Measurements from ENCODE around the gene LINGO3. TPM values are rescaled to one million over a fixed set of nuclear protein-coding genes. Genes with fewer than 3 reads are reported as not detected.
"Not testable (repeated sequence)": the region's sequence is repeated elsewhere in the genome, so short reads cannot be mapped to it uniquely, and the experiment has no call there.

LINGO3 gene
- total RNA-seq (not detected), polyA plus RNA-seq (not detected)
- long read RNA-seq, donor 1: 0 reads
- long read RNA-seq, donor 2: 0 reads
- long read RNA-seq, donor 3: 0 reads
- long read RNA-seq, donor 4: 0 reads

DNA sequence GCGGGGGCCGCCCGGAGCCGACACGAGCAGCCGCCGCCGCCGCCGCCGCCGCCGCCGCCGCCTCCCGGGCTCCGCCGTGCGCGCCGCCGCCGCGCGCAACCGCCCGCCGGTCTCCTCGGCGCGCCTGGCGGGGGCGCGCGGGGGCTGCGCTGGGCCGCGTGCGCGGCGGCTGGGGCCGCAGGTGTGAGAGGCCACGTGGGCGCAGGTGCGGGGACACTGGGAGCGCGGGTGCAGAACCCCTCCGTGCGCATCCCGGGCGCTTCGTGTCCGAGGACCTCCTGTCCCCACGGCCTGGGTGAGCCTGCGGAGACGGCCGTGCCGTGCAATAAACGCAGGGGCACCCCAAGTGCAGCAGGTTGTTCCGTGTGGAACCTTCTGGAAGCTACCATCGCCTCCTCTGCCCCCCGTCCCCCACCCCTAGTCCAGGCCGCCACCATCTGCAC is at the start of gene LINGO3:
LINGO3 (minus strand) TSS at position 41 of the 443 bp plus-strand sequence. CDS start 16,378 bp downstream, outside the sequence.
- WGBS: 6% methylated on average over 63 of the region's 63 CpGs
- DNase-seq: no peak
- H3K9me3 ChIP-seq (ENCODE audit: control insufficient read depth, low read length): no peaks in the 10 kb centered on the region
- no peaks in the 10 kb centered on the region for H3K4me1 ChIP-seq (ENCODE audit: control insufficient read depth, insufficient read depth, low read length)
- intact Hi-C loops (cut with DNase I): no loop called here
- ATAC-seq: no peak
- H3K4me3 ChIP-seq (ENCODE audit: low read length): peak within 1 kb of the TSS; percentile 36
- no peak within 1 kb of the TSS for H3K27ac ChIP-seq (ENCODE audit: low read length)
- no peaks in the 10 kb centered on the region for H3K27me3 ChIP-seq (ENCODE audit: control insufficient read depth, insufficient read depth)

- no peak overlapping the region for H3K4me3 ChIP-seq (ENCODE audit: low read length)
- intact Hi-C loops (cut with DNase I): no loop called here
Observed at GRCh38 chr19:2356036-2356646, 48.2 kb upstream of the LINGO3 start.

DNA sequence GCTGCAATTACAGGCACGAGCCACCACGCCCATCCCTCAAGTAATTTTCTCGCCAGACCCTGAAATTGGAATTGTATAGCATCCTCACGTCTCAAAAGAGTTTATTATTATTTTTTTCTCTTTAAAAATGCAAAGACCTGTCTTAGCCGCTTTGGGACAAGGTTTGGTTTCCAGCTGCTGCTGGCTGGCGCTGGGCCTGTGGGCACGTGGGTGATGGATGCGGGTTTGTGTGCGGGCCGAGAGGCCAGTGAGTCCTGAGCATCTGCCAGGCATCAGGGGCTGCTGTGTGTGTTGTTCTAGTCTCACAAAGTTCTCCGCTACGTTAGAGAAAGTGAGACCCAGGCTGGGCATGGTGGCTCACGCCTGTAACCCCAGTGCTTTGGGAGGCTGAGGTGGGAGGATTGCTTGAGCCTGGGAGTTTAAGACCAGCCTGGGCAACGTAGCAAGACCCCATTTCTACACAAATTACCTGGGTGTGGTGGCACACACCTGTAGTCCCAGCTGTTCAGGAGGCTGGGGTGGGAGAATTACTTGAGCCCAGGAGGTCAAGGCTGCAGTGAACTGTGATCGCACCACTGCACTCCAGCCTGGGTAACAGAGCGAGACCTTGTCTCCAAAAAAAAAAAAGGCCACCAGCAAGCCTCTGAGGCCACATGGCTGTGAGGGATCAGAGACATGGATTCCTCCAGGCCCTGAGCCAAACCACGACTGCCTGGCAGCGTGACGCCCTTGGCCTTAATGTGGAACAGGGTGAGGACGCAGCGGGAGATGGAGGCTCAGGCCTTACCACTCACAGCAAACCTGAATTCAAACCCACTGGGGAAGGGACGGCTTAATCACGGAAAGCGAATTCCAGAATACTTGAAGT is 47.4 kb upstream of the LINGO3 start:
- no peaks in the 10 kb centered on the region for H3K27me3 ChIP-seq (ENCODE audit: control insufficient read depth, insufficient read depth)
- no peak for ATAC-seq
- DNase-seq: no peak
- H3K9me3 ChIP-seq (ENCODE audit: control insufficient read depth, low read length): no peaks in the 10 kb centered on the region
- intact Hi-C loops (cut with DNase I): no loop called here
- no peaks in the 10 kb centered on the region for H3K4me1 ChIP-seq (ENCODE audit: control insufficient read depth, insufficient read depth, low read length)
- 87% methylated on average over 24 of the region's 24 CpGs for WGBS
- H3K4me3 ChIP-seq (ENCODE audit: low read length): no peak overlapping the region
- H3K27ac ChIP-seq (ENCODE audit: low read length): no peak overlapping the region

More at GRCh38 chr19:2356036-2356646, 48.2 kb upstream of the LINGO3 start:
- H3K27me3 ChIP-seq (ENCODE audit: control insufficient read depth, insufficient read depth): no peaks in the 10 kb centered on the region
- WGBS: 79% methylated on average over 21 of the region's 21 CpGs
- no peak for DNase-seq
- H3K27ac ChIP-seq (ENCODE audit: low read length): no peak overlapping the region
- no peaks in the 10 kb centered on the region for H3K9me3 ChIP-seq (ENCODE audit: control insufficient read depth, low read length)
- no peak for ATAC-seq
- H3K4me1 ChIP-seq (ENCODE audit: control insufficient read depth, insufficient read depth, low read length): no peaks in the 10 kb centered on the region

DNA sequence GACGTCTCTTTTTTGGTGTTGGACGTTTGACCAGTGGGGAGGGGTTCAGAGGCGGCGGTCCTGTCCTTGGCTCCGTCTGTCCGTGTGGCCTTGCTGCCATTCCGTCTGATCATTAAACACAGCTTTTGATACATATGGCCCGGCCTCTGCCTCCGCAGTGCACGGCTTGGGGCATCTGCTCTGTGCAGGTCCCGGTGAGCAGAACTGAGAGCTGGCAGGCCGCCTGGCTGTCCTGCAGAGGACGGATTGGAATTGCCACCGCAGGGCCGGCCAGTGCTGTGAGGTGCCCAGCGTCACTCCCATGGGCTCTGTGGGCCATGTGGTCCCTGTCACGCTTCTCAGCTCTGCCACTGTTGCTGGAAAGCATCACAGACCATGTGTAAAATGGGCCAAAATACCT is 46.7 kb upstream of the LINGO3 start:
- no peak overlapping the region for H3K27ac ChIP-seq (ENCODE audit: low read length)
- no peak overlapping the region for H3K4me3 ChIP-seq (ENCODE audit: low read length)
- H3K27me3 ChIP-seq (ENCODE audit: control insufficient read depth, insufficient read depth): no peaks in the 10 kb centered on the region
- H3K4me1 ChIP-seq (ENCODE audit: control insufficient read depth, insufficient read depth, low read length): no peaks in the 10 kb centered on the region
- no peaks in the 10 kb centered on the region for H3K9me3 ChIP-seq (ENCODE audit: control insufficient read depth, low read length)
- 91% methylated on average over 17 of the region's 17 CpGs for WGBS
- ATAC-seq (no peak), DNase-seq (peak in 1 of 3 donors; percentile 46)
- intact Hi-C loops (cut with DNase I): no loop called here

DNA sequence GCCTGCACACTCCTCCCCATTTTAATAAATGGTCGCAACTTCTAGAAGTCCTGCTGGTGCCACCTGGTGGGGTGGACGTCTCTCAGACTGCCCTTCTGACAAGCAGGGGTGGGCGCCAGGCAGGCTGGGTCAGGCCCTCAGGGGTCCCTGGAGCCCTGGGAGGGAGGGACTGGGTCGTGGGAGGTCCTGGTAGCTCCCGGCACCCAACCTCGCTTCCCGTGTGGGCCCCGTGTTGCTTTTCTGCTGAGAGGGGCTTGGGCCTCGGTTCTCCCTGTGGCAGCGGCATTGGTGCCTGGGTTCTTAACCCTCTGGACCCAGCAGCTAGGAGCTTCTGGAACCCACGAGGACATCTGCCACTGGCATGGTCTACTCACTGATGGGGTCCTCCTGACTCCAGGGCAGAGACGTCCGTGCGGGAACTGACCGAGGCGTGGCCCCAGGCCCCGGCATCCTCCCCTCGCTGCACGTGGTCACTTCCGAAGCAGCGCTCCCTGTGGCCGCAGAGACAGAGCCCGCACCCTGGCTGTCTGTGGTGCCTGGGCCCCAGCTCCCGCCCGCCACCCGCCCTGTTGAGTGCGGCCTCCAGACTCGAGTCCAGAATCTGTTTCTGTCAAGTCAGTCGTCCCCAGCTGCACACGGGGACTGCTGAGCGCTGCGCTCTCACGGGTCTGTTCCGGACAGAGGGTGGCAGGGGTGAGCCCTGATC is 46.1 kb upstream of the LINGO3 start:
- Histone ChIP-seq H3K9me3 (ENCODE audit: control insufficient read depth, low read length) (no peaks in the 10 kb centered on the region), H3K27me3 (ENCODE audit: control insufficient read depth, insufficient read depth) (no peaks in the 10 kb centered on the region), H3K4me3 (ENCODE audit: low read length) (no peak overlapping the region), H3K27ac (ENCODE audit: low read length) (no peak overlapping the region), H3K4me1 (ENCODE audit: control insufficient read depth, insufficient read depth, low read length) (no peaks in the 10 kb centered on the region)
- no peak for ATAC-seq
- intact Hi-C loops (cut with DNase I): no loop called here
- peak in 1 of 3 donors; percentile 34 for DNase-seq
- WGBS: 87% methylated on average over 34 of the region's 34 CpGs

DNA sequence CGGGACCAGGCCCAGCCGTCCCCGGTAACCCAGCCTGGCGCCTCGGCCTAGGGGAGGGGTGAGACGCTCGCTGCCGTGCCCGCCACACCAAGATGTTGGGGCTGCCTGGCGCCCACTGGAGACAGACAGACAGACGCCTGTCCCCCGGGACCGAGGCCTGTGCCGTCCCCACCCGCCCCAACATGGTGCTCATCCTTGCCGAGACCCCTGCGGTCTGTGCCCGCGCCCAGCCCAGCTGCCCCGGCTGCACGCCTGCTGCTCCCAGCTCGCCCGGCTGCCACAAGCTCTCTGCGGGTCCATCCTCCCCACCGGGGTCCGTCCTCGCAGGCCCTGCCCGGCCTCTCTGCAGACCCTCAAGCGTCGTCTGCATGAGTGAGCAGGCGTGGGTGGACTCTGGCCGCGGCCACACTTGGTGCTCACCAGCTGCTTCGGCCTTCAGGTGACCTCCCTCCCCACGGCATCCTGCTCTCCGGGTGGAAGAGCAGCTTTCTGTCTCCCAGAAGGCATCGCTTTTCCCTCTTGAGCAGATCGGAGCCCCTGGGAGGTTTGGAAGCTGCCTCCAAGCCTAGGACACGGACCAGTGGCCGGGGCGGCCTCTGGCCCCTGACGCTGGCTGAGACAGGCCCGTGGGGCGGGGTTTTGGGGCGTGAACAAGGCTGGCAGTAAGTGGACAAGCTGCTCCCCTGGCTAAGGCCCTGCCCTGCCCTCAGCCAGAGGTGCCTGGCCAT is 45.4 kb upstream of the LINGO3 start:
- DNase-seq (peak in 1 of 3 donors; percentile 48), ATAC-seq (no peak)
- Histone ChIP-seq H3K4me1 (ENCODE audit: control insufficient read depth, insufficient read depth, low read length) (no peaks in the 10 kb centered on the region), H3K9me3 (ENCODE audit: control insufficient read depth, low read length) (no peaks in the 10 kb centered on the region), H3K27ac (ENCODE audit: low read length) (no peak overlapping the region), H3K27me3 (ENCODE audit: control insufficient read depth, insufficient read depth) (no peaks in the 10 kb centered on the region), H3K4me3 (ENCODE audit: low read length) (no peak overlapping the region)
- 90% methylated on average over 45 of the region's 45 CpGs for WGBS
- intact Hi-C loops (cut with DNase I): no loop called here

GRCh38 chr19:2352121-2352520 is 44.2 kb upstream of the LINGO3 start:
- Histone ChIP-seq H3K4me1 (ENCODE audit: control insufficient read depth, insufficient read depth, low read length) (no peaks in the 10 kb centered on the region), H3K27me3 (ENCODE audit: control insufficient read depth, insufficient read depth) (no peaks in the 10 kb centered on the region), H3K27ac (ENCODE audit: low read length) (no peak overlapping the region), H3K4me3 (ENCODE audit: low read length) (no peak overlapping the region), H3K9me3 (ENCODE audit: control insufficient read depth, low read length) (no peaks in the 10 kb centered on the region)
- intact Hi-C loops (cut with DNase I): no loop called here
- 92% methylated on average over 24 of the region's 24 CpGs for WGBS
- DNase-seq (peak in 1 of 3 donors; percentile 36), ATAC-seq (peak in 1 of 2 donors; percentile 7)

GRCh38 chr19:2351591-2351990 is 43.6 kb upstream of the LINGO3 start:
- Histone ChIP-seq H3K27me3 (ENCODE audit: control insufficient read depth, insufficient read depth) (no peaks in the 10 kb centered on the region), H3K27ac (ENCODE audit: low read length) (no peak overlapping the region), H3K4me3 (ENCODE audit: low read length) (no peak overlapping the region), H3K9me3 (ENCODE audit: control insufficient read depth, low read length) (no peaks in the 10 kb centered on the region), H3K4me1 (ENCODE audit: control insufficient read depth, insufficient read depth, low read length) (no peaks in the 10 kb centered on the region)
- intact Hi-C loops (cut with DNase I): no loop called here
- WGBS: 96% methylated on average over 28 of the region's 28 CpGs
- peak in 1 of 3 donors; percentile 35 for DNase-seq
- ATAC-seq: peak; percentile 7 to 26

DNA sequence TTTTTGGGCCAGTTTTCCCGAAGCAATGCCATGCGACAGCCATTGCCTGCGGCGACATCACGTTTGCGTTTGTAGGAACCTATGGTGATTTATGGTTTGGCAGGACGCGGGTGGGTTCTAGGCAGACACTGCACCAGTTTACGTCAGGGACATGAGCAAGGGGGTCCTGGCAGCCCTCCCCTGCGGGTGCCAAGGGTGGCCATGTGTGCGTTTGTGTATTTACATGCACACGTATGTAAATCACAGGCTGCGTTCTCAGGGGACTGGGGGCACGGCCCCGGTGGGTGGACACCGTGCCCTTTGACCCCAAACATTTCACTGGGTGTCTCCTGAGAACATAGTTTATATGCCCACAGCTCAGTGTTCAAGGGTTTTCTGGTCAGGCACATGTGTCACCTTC is 42.7 kb upstream of the LINGO3 start:
- H3K4me1 ChIP-seq (ENCODE audit: control insufficient read depth, insufficient read depth, low read length): no peaks in the 10 kb centered on the region
- intact Hi-C loops (cut with DNase I): no loop called here
- no peaks in the 10 kb centered on the region for H3K27me3 ChIP-seq (ENCODE audit: control insufficient read depth, insufficient read depth)
- no peak for DNase-seq
- H3K9me3 ChIP-seq (ENCODE audit: control insufficient read depth, low read length): no peaks in the 10 kb centered on the region
- 91% methylated on average over 16 of the region's 16 CpGs for WGBS
- H3K27ac ChIP-seq (ENCODE audit: low read length): no peak overlapping the region
- no peak for ATAC-seq
- H3K4me3 ChIP-seq (ENCODE audit: low read length): no peak overlapping the region

DNA sequence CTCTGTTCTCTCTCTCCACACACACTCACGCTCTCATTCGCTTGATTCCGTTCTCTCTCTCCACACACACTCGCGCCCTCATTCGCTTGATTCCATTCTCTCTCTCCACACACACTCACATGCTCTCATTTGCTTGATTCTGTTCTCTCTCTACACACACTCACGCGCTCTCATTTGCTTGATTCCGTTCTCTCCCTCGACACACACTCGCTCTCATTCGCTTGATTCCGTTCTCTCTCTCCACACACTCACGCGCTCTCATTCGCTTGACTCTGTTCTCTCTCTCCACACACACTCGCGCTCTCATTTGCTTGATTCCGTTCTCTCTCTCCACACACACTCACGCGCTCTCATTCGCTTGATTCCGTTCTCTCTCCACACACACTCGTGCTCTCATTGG is 41.9 kb upstream of the LINGO3 start:
- H3K9me3 ChIP-seq (ENCODE audit: control insufficient read depth, low read length); H3K27me3 ChIP-seq (ENCODE audit: control insufficient read depth, insufficient read depth); H3K4me1 ChIP-seq (ENCODE audit: control insufficient read depth, insufficient read depth, low read length); ATAC-seq; DNase-seq; H3K4me3 ChIP-seq (ENCODE audit: low read length); H3K27ac ChIP-seq (ENCODE audit: low read length); intact Hi-C loops (cut with DNase I): not testable (repeated sequence)
- 93% methylated on average over 24 of the region's 24 CpGs for WGBS

Data from right cardiac atrium (tissue), 5 donors.